Measurements from ENCODE around the gene PRDM1.

- peak; percentile 98 for TF ChIP-seq TCF12 (IDR thresholded peaks at IDR 0.05)
- no peak for TF ChIP-seq CTCF (IDR thresholded peaks at IDR 0.05)
- peak; percentile 51 for TF ChIP-seq TEAD4 (IDR thresholded peaks at IDR 0.05; ENCODE audit: borderline replicate concordance, insufficient read depth)
- TF ChIP-seq REST (IDR thresholded peaks at IDR 0.05; ENCODE audit: low read depth, low read length): 0 out of 2 replicates have a peak, but pooled peaks have one; percentile 27
- no peak for TF ChIP-seq SMC3 (IDR thresholded peaks at IDR 0.05; ENCODE audit: low read depth, low read length)
- peak; percentile 27; the same call in 1 of the 2 replicates for TF ChIP-seq GATA2 (CRISPR knock-in tag; IDR thresholded peaks at IDR 0.05)
- TF ChIP-seq EP300 (IDR thresholded peaks at IDR 0.05; ENCODE audit: borderline replicate concordance in 1 of 2, low read depth in 1 of 2, low read length in 1 of 2): peak; percentile 45 to 62; a peak in 2 of 4 replicates
- no peak for TF ChIP-seq YY1 (IDR thresholded peaks at IDR 0.05; ENCODE audit: low read depth)
- TF ChIP-seq CHD2 (IDR thresholded peaks at IDR 0.05; ENCODE audit: low read length, partially characterized antibody): no peak
- TF ChIP-seq NRF1 (IDR thresholded peaks at IDR 0.05; ENCODE audit: low read depth, low read length): no peak
- TF ChIP-seq FOXJ3 (CRISPR knock-in tag; IDR thresholded peaks at IDR 0.05): no peak
- TF ChIP-seq, protein P1, sequence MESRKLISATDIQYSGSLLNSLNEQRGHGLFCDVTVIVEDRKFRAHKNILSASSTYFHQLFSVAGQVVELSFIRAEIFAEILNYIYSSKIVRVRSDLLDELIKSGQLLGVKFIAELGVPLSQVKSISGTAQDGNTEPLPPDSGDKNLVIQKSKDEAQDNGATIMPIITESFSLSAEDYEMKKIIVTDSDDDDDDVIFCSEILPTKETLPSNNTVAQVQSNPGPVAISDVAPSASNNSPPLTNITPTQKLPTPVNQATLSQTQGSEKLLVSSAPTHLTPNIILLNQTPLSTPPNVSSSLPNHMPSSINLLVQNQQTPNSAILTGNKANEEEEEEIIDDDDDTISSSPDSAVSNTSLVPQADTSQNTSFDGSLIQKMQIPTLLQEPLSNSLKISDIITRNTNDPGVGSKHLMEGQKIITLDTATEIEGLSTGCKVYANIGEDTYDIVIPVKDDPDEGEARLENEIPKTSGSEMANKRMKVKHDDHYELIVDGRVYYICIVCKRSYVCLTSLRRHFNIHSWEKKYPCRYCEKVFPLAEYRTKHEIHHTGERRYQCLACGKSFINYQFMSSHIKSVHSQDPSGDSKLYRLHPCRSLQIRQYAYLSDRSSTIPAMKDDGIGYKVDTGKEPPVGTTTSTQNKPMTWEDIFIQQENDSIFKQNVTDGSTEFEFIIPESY (IDR thresholded peaks at IDR 0.05; ENCODE audit: borderline replicate concordance, low read depth): 0 out of 2 replicates have a peak, but pooled peaks have one; percentile 25
Measured at GRCh38 chr6:106064142-106064541, 22.0 kb upstream of the PRDM1 start.

All from SK-N-SH (cell line).